Measurements from ENCODE around the gene TBATA. TPM values are rescaled to one million over a fixed set of nuclear protein-coding genes. Genes with fewer than 3 reads are reported as not detected.

The TBATA gene
- total RNA-seq, 1 donor from 2014 or later = not detected

DNA sequence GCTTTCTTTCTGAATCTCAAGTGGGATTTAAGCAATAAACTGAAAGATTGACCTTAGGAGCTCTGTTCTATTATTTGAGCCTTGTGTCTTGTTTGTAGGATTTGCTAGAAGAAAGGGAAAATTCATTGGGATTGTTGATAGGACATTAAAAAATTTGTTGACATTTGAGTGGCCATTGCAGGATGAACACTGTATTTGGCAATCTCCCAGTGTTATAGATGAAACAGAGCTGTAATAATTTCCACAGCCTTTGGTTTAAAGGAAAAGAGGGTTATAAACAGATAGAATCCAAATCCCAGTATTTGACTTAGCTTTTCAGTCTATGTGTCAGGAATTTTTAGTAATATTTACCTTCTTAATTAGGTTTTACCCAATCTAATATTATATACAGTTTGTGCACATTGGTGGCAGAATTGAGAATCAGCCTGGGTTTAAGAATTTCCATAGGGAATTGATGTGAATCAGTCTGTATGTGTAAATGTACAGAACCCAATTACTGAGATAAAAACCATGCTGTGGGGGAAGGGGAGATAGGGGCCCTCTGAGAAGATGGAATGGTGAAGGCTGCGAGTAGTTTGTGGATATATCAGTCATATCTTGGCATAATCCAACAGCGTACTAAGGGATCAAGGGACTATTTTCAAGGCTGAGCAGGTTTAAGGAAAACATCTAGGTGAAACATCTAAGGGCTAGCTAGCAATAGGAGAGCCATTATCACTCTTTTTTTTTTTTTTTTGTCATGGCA, 37.1 kb upstream of the TBATA start:
- Histone ChIP-seq H3K36me3 (peaks cover 0 to 25% of the 10 kb centered on the region in 2 donors), H3K4me3 (no peak overlapping the region), H3K4me1 (no peaks in the 10 kb centered on the region), H3K27ac (no peak overlapping the region), H3K9me3 (no peaks in the 10 kb centered on the region), H3K27me3 (no peaks in the 10 kb centered on the region)
- no peak for DNase-seq (ENCODE audit: low spot score in 2 of 2)
- TF ChIP-seq, protein P1, sequence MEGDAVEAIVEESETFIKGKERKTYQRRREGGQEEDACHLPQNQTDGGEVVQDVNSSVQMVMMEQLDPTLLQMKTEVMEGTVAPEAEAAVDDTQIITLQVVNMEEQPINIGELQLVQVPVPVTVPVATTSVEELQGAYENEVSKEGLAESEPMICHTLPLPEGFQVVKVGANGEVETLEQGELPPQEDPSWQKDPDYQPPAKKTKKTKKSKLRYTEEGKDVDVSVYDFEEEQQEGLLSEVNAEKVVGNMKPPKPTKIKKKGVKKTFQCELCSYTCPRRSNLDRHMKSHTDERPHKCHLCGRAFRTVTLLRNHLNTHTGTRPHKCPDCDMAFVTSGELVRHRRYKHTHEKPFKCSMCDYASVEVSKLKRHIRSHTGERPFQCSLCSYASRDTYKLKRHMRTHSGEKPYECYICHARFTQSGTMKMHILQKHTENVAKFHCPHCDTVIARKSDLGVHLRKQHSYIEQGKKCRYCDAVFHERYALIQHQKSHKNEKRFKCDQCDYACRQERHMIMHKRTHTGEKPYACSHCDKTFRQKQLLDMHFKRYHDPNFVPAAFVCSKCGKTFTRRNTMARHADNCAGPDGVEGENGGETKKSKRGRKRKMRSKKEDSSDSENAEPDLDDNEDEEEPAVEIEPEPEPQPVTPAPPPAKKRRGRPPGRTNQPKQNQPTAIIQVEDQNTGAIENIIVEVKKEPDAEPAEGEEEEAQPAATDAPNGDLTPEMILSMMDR (IDR thresholded peaks at IDR 0.05) = no peak
- intact Hi-C loops (cut with DNase I) = no loop called here

GRCh38 chr10:70820976-70821750, 36.0 kb upstream of the TBATA start:
- Histone ChIP-seq H3K27ac (no peak overlapping the region), H3K27me3 (no peaks in the 10 kb centered on the region), H3K4me3 (no peak overlapping the region), H3K4me1 (peaks cover 0 to 5% of the 10 kb centered on the region in 2 donors), H3K9me3 (no peaks in the 10 kb centered on the region), H3K36me3 (peaks cover 0 to 25% of the 10 kb centered on the region in 2 donors)
- intact Hi-C loops (cut with DNase I) = no loop called here
- TF ChIP-seq, protein P1 (IDR thresholded peaks at IDR 0.05) = no peak
- no peak for DNase-seq (ENCODE audit: low spot score in 2 of 2)

DNA sequence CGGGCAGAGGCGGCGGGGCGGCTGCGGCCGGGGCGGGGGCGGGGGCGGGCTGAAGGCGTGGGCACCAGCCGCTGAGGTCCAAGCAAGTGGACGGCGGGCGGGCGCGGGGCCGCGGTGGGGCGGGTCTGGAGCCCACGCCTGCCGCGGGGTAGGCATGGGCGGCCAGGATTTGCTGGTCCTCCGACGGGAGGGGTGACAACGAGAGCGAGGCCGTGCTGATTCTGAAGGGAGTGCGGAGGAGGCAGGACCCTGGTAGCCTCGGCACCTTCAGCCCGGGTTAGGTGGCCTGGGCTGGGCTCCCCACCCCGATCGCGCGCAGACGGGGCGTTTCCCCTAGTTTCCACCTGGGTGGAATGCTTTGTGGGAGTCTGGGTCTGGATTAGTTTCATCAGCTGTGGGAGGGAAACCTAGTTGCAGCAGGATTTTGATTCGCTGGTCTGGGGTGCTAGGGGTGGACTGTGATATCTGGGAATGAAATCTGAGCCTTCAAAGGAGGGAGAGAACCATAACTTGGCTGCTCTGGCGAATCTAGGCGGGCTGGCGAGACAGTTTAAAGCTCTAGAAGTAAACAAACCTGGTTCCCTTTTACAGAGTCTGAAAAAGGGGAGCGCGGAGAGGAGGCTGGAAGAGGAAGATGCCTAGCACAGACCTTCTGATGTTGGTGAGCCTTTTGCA, 31.2 kb upstream of the TBATA start:
- DNase-seq (ENCODE audit: low spot score in 2 of 2) = peak in 1 of 2 donors; percentile 82
- Histone ChIP-seq H3K4me1 (peaks cover 0 to 5% of the 10 kb centered on the region in 2 donors), H3K9me3 (no peaks in the 10 kb centered on the region), H3K4me3 (peak overlapping the region; percentile 82 to 90), H3K27me3 (no peaks in the 10 kb centered on the region), H3K27ac (peak overlapping the region; percentile 91 to 98), H3K36me3 (peaks cover 0 to 20% of the 10 kb centered on the region in 2 donors)
- intact Hi-C loops (cut with DNase I) = loop anchor here (2.0 to 5.0 kb wide), 5 partner anchors 72 to 434 kb away; partner anchors contain the start of genes LRRC20, PALD1, PCBD1 and UNC5B
- TF ChIP-seq, protein P1 (IDR thresholded peaks at IDR 0.05) = no peak

DNA sequence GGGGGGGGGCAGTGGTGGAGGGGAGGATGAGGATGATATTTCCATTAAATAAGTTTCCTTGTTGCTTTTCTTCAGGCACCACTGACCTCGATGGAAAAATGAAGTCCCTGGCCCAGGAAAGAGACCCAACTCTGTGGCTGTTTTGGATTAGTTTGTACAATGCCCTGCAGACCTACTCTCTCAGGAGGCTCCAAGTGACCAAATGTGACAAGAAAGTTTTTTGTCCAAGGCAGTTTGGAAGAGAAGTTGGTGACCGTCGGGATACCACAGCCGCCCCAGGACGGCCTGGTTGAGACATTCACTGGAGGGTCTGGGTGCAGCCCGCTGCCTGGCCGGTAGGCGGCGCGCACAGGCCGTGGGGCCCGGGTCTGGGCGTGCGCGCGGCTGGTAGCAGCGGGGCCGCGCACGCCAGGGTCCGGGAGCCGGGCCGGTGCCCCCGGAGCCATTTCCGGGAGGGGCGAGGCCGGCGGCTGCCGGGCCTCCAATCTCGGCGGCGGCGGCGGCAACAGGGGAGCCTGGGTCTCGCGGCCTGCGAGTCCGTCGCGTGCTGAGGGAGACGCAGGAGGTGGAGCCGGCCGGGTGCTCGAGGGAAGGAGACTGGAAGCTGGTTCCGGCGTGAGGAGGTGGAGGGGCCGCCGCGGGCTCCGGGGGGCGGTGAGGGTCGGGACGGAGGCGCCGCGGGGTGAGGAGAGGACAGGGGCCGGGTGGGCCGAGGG, 30.5 kb upstream of the TBATA start, which contains the start of gene SGPL1:
Gene SGPL1, plus strand, starts transcription at position 445 of the 716 bp plus-strand sequence. CDS start 906 bp downstream, outside the sequence.
- peak; percentile 39 to 92 for DNase-seq (ENCODE audit: low spot score in 2 of 2)
- TF ChIP-seq, protein P1 (IDR thresholded peaks at IDR 0.05) = peak; percentile 81 to 99 (median 86)
- H3K4me3 ChIP-seq = peak within 1 kb of the TSS; percentile 82 to 90
- H3K36me3 ChIP-seq = peaks cover 0 to 13% of the 10 kb centered on the region in 2 donors
- H3K27me3 ChIP-seq = no peaks in the 10 kb centered on the region
- peak within 1 kb of the TSS; percentile 91 to 98 for H3K27ac ChIP-seq
- intact Hi-C loops (cut with DNase I) = loop anchor here (1.0 to 5.0 kb wide), 6 partner anchors 65 to 433 kb away; partner anchors contain the start of genes LRRC20, PALD1, PCBD1 and UNC5B
- no peaks in the 10 kb centered on the region for H3K9me3 ChIP-seq
- peaks cover 0 to 5% of the 10 kb centered on the region in 2 donors for H3K4me1 ChIP-seq

DNA sequence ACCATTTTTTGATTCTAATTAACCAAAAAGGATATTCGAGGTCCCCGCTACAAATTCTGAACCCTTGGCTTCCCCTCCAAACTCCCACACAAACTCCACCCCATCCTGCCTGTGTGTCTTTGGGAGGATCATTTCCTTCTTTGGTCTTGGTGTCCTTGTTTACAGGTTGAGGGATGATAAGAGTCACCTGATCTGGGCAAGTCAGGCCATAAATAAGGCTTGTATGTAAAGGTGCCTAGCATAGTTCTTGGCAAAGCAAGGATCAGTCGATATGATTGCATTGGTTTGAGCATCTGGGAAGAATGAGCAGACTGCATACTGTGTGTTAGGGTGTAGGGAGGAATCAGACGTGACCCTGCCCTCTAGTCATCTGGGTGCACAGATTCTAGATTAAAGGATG, 28.9 kb upstream of the TBATA start:
- TF ChIP-seq, protein P1 (IDR thresholded peaks at IDR 0.05) = no peak
- Histone ChIP-seq H3K9me3 (no peaks in the 10 kb centered on the region), H3K4me3 (no peak overlapping the region), H3K27me3 (no peaks in the 10 kb centered on the region), H3K4me1 (peaks cover 0 to 5% of the 10 kb centered on the region in 2 donors), H3K27ac (no peak overlapping the region), H3K36me3 (peaks cover 0 to 3% of the 10 kb centered on the region in 2 donors)
- DNase-seq (ENCODE audit: low spot score in 2 of 2) = no peak
- intact Hi-C loops (cut with DNase I) = no loop called here
